ENCODE data around the gene STAC2. TPM values are rescaled to one million over a fixed set of nuclear protein-coding genes. Genes with fewer than 3 reads are reported as not detected.
A peak's percentile ranks its signal among the peaks of the same experiment; 100 is the strongest.

Gene STAC2, protein sequence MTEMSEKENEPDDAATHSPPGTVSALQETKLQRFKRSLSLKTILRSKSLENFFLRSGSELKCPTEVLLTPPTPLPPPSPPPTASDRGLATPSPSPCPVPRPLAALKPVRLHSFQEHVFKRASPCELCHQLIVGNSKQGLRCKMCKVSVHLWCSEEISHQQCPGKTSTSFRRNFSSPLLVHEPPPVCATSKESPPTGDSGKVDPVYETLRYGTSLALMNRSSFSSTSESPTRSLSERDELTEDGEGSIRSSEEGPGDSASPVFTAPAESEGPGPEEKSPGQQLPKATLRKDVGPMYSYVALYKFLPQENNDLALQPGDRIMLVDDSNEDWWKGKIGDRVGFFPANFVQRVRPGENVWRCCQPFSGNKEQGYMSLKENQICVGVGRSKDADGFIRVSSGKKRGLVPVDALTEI
- polyA plus RNA-seq (2011; rRNA removed) (0.04 TPM in 1 of 2 replicates, not detected in the other), polyA minus RNA-seq (2011; rRNA and poly(A)+ RNA removed) (not detected in 2 replicates)

- DNase-seq (ENCODE audit: low read depth, low spot score): no peak
- ChIA-PET POLR2A (interaction anchor here (1.2 kb wide), 1 partner anchor 26 kb away, joined by 11 read pairs; the partner anchor contains the start of gene RPL19), CTCF (interaction anchor here (0.9 to 1.5 kb wide), 4 partner anchors 10 to 51 kb away, joined by 3 to 4 read pairs (median 4); no protein-coding TSS in a partner anchor)
- Histone ChIP-seq H3K27me3 (ENCODE audit: control insufficient read depth, insufficient read depth, low read length) (peaks cover 43% of the 10 kb centered on the region), H3K9me3 (ENCODE audit: control insufficient read depth, insufficient read depth, low read length) (no peaks in the 10 kb centered on the region; the same call in 1 of the 2 replicates), H3K27ac (ENCODE audit: low read depth, low read length) (no peak within 1 kb of the TSS), H3K4me3 (ENCODE audit: low read depth, low read length) (peak within 1 kb of the TSS; percentile 49)
- no peak for TF ChIP-seq CTCF (IDR thresholded peaks at IDR 0.05; ENCODE audit: low read depth, low read length)
Measured at GRCh38 chr17:39225308-39225958, at the start of gene STAC2. TSS of gene STAC2 (minus strand) at chr17:39225945. CDS start at chr17:39225502, 443 bp downstream.

- DNase-seq (ENCODE audit: low read depth, low spot score): peak; percentile 7
- no peak for TF ChIP-seq CTCF (IDR thresholded peaks at IDR 0.05; ENCODE audit: low read depth, low read length)
- Histone ChIP-seq H3K9me3 (ENCODE audit: control insufficient read depth, insufficient read depth, low read length) (no peaks in the 10 kb centered on the region), H3K27ac (ENCODE audit: low read depth, low read length) (no peak overlapping the region), H3K4me3 (ENCODE audit: low read depth, low read length) (no peak overlapping the region), H3K27me3 (ENCODE audit: control insufficient read depth, insufficient read depth, low read length) (no peaks in the 10 kb centered on the region)
- POLR2A ChIA-PET: interaction anchor here (0.6 to 0.7 kb wide), 2 partner anchors 150 to 160 kb away, joined by 3 to 7 read pairs; no protein-coding TSS in a partner anchor
- CTCF ChIA-PET: interaction anchor here (0.5 to 2.2 kb wide), 15 partner anchors 12 to 350 kb away, joined by 3 to 8 read pairs (median 5); no protein-coding TSS in a partner anchor
Measured at GRCh38 chr17:39271546-39271945, 45.8 kb upstream of the STAC2 start.

DNA sequence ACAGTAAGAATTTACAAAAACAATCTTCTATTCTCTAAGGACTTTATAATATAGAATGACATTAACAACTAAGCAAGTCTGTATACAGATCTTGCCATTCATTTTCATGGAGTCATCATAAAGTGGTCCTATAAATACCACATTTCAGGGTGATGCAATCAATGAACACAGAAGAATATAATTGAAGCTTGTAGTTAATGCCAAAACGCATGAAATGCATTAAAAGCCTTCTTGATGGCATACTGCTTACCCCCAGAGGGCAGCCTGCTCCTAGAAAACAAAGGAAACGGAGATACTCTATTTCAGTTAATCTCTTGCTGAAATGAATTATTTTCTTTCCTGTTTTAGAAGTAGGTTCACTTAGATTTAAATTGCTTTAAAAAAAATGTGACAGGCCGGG lies 45.2 kb upstream of the STAC2 start:
- Histone ChIP-seq H3K4me3 (ENCODE audit: low read depth, low read length) (no peak overlapping the region), H3K27ac (ENCODE audit: low read depth, low read length) (no peak overlapping the region), H3K9me3 (ENCODE audit: control insufficient read depth, insufficient read depth, low read length) (no peaks in the 10 kb centered on the region), H3K27me3 (ENCODE audit: control insufficient read depth, insufficient read depth, low read length) (no peaks in the 10 kb centered on the region)
- peak; percentile 29 for DNase-seq (ENCODE audit: low read depth, low spot score)
- peak; percentile 72 for TF ChIP-seq CTCF (IDR thresholded peaks at IDR 0.05; ENCODE audit: low read depth, low read length)
- POLR2A ChIA-PET: interaction anchor here (0.6 kb wide), 1 partner anchor 160 kb away, joined by 3 read pairs; no protein-coding TSS in a partner anchor
- CTCF ChIA-PET: interaction anchor here (0.6 to 2.2 kb wide), 29 partner anchors 8 to 351 kb away, joined by 3 to 11 read pairs (median 5); partner anchors contain the start of gene CDK12

DNA sequence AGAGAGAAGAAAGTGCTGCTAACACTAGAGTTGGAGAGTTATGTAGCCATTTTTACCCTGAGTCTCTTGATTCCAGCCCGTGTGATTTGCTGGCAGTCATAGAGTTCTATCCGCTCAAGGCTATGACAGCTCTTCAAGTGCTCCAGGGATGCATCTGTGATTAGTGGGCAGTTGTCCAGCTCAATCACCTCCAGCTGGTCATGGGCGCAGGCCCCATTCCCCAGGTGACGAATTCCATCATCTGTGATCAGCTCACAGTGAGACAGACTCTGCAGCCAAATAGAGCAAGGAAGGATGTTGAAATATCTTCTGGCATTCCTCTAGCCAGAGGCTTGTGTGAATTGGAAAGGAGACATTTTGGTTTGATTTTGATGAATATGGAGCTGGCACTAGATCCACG lies 38.4 kb upstream of the STAC2 start:
- Histone ChIP-seq H3K4me3 (ENCODE audit: low read depth, low read length) (no peak overlapping the region), H3K27ac (ENCODE audit: low read depth, low read length) (no peak overlapping the region), H3K27me3 (ENCODE audit: control insufficient read depth, insufficient read depth, low read length) (no peaks in the 10 kb centered on the region), H3K9me3 (ENCODE audit: control insufficient read depth, insufficient read depth, low read length) (no peaks in the 10 kb centered on the region)
- no peak for DNase-seq (ENCODE audit: low read depth, low spot score)
- no peak for TF ChIP-seq CTCF (IDR thresholded peaks at IDR 0.05; ENCODE audit: low read depth, low read length)
- POLR2A ChIA-PET: no interaction called here
- CTCF ChIA-PET: interaction anchor here (1.0 to 1.1 kb wide), 3 partner anchors 20 to 360 kb away, joined by 3 read pairs; no protein-coding TSS in a partner anchor
